ENCODE measurements around the gene GMNN.

Gene GMNN

GRCh38 chr6:24825130-24825630, 50.4 kb downstream of the GMNN start:
- TF ChIP-seq CTCF (IDR thresholded peaks at IDR 0.05; ENCODE audit: insufficient read depth, low read length, missing control alignments) = no peak
- CTCF ChIA-PET = no interaction called here
- no peak for DNase-seq (ENCODE audit: low read depth, low spot score)

GRCh38 chr6:24827162-24827561, 52.4 kb downstream of the GMNN start:
- no peak overlapping the region for H3K4me3 ChIP-seq (ENCODE audit: low read depth, low read length)
- ChIA-PET CTCF (no interaction called here), POLR2A (no interaction called here)
- DNase-seq (ENCODE audit: low read depth, low spot score) = no peak
- no peak for TF ChIP-seq CTCF (IDR thresholded peaks at IDR 0.05; ENCODE audit: insufficient read depth, low read length, missing control alignments)

More at GRCh38 chr6:24825130-24825630, 50.4 kb downstream of the GMNN start:
- no peak overlapping the region for H3K4me3 ChIP-seq (ENCODE audit: low read depth, low read length)
- POLR2A ChIA-PET = no interaction called here

GRCh38 chr6:24827970-24828369, 53.2 kb downstream of the GMNN start:
- no peak overlapping the region for H3K4me3 ChIP-seq (ENCODE audit: low read depth, low read length)
- no peak for DNase-seq (ENCODE audit: low read depth, low spot score)
- ChIA-PET CTCF (no interaction called here), POLR2A (no interaction called here)
- no peak for TF ChIP-seq CTCF (IDR thresholded peaks at IDR 0.05; ENCODE audit: insufficient read depth, low read length, missing control alignments)

- ChIA-PET CTCF (interaction anchor here (0.9 kb wide), 1 partner anchor 17 kb away, joined by 4 read pairs; no protein-coding TSS in a partner anchor), POLR2A (no interaction called here)
- H3K4me3 ChIP-seq (ENCODE audit: low read depth, low read length) = no peak overlapping the region
- DNase-seq (ENCODE audit: low read depth, low spot score) = no peak
- TF ChIP-seq CTCF (IDR thresholded peaks at IDR 0.05; ENCODE audit: insufficient read depth, low read length, missing control alignments) = no peak
Measured at GRCh38 chr6:24829657-24830056, 54.9 kb downstream of the GMNN start.

GRCh38 chr6:24831771-24832716, 57.3 kb downstream of the GMNN start:
- no peak for TF ChIP-seq CTCF (IDR thresholded peaks at IDR 0.05; ENCODE audit: insufficient read depth, low read length, missing control alignments)
- H3K4me3 ChIP-seq (ENCODE audit: low read depth, low read length) = no peak overlapping the region
- POLR2A ChIA-PET = no interaction called here
- DNase-seq (ENCODE audit: low read depth, low spot score) = peak; percentile 55
- CTCF ChIA-PET = no interaction called here

- ChIA-PET POLR2A (no interaction called here), CTCF (no interaction called here)
- no peak for TF ChIP-seq CTCF (IDR thresholded peaks at IDR 0.05; ENCODE audit: insufficient read depth, low read length, missing control alignments)
- no peak for DNase-seq (ENCODE audit: low read depth, low spot score)
- H3K4me3 ChIP-seq (ENCODE audit: low read depth, low read length) = no peak overlapping the region
Measured at GRCh38 chr6:24832794-24833193, 58.1 kb downstream of the GMNN start.

Data from AG04449 (cell line).